SW 1271 (cell line): Measurements from ENCODE around the gene BIRC5.
"Not testable (repeated sequence)": the region's sequence is repeated elsewhere in the genome, so short reads cannot be mapped to it uniquely, and the experiment has no call there.

ENCODE experiments used
- DNase-seq, 2 experiments: peaks; one replicate each; lab custom pipeline; 2025; lab: John Stamatoyannopoulos, UW

The BIRC5 gene

DNA sequence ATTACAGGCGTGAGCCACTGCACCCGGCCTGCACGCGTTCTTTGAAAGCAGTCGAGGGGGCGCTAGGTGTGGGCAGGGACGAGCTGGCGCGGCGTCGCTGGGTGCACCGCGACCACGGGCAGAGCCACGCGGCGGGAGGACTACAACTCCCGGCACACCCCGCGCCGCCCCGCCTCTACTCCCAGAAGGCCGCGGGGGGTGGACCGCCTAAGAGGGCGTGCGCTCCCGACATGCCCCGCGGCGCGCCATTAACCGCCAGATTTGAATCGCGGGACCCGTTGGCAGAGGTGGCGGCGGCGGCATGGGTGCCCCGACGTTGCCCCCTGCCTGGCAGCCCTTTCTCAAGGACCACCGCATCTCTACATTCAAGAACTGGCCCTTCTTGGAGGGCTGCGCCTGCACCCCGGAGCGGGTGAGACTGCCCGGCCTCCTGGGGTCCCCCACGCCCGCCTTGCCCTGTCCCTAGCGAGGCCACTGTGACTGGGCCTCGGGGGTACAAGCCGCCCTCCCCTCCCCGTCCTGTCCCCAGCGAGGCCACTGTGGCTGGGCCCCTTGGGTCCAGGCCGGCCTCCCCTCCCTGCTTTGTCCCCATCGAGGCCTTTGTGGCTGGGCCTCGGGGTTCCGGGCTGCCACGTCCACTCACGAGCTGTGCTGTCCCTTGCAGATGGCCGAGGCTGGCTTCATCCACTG, at the start of gene BIRC5:
Gene BIRC5, plus strand, starts transcription at position 238 of the 690 bp plus-strand sequence. Its CDS starts 64 bp downstream, at position 302.
- DNase-seq: peak; percentile 52 to 83

DNA sequence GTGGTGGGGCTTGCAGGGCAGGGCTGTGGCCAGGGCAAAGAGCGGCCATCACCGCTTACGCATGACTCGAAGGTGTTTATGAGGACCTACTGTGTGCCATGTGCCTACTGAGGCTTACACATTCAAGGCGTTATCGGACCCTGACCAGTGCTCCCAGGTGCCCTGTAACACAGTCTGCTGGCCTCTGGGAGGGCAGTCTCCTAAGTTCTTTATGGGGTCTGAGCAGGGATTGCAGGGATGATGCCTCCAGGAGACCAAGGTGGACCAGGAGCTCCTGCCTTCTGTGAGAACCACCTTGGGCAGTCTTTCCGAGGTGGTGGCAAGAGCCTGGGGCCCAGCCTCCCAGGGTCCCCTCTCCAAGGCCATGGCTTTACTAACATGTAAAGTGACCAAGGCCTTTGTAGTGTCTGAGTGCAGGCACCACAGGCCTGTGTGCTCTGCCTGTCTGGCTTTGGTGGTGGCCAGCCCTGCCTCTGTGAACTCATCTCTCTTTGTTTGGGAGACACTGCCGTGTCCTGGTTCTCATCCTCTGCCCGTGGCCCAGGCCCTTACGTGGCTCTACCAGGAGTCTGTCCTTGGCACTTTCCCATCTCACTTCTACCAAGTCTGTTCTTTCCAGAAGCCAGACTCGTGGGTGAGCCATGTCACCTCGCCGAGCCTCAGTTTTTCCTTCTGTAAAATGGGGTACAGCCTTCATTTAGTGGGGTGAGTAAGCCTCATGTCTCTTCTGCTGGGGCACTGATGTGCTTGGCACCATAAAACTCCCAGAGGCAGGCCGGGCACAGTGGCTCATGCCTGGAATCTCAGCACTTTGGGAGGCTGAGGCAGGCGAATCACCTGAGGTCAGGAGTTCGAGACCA, 49.1 kb upstream of the BIRC5 start:
- DNase-seq: no peak

DNA sequence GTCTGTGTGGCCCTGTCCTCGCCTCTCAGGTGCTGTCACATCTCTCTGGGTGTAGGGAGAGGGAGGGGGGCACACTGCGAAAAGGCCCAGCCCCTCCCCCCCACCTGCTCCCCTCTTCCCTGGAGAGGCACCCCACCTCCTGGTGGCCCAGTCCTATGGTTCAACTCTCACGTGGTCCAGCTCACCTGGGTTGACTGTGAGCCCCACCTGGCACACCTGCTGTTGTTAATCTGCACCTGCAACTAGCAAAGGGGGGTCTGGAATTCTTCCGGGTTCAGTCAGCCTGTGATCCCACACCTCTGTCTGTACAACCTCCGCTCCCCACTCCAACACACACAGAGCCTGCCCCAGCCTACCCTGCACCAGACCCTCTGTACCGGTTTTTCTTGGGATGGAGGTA, 47.6 kb upstream of the BIRC5 start:
- DNase-seq: no peak

DNA sequence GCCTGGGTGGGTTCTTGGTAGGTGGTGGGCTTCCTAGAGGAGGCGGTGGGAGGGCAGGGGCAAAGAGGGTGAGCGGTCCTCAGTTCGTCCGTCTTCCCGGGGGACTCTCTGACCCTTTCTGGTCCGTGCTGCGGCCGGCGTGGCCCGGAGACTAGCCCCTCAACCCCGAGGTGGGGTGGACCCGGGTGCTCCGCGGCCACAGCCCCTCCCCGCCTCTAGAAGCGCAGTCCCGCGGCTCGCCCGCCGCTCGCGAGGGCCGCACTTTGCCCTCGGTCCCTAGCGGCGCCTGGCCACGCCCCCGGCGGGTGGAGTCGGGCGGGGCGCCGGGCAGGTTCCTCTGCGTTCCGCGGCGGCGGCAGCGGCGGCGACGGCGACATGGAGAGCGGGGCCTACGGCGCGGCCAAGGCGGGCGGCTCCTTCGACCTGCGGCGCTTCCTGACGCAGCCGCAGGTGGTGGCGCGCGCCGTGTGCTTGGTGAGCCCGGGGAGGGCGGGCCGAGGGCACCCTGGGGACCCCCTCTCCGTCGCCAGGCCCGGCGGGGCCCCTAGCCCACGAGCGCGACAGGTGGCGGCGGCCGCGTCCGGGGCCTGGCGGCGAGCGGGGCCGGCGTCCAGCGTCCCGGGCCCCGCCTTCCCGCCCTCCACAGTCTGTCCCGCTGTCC, 45.7 kb upstream of the BIRC5 start, which contains the start of gene SYNGR2:
Gene SYNGR2, plus strand, starts transcription at position 340 of the 661 bp plus-strand sequence. Its CDS starts 36 bp downstream, at position 376.
- DNase-seq: peak; percentile 51 to 72

DNA sequence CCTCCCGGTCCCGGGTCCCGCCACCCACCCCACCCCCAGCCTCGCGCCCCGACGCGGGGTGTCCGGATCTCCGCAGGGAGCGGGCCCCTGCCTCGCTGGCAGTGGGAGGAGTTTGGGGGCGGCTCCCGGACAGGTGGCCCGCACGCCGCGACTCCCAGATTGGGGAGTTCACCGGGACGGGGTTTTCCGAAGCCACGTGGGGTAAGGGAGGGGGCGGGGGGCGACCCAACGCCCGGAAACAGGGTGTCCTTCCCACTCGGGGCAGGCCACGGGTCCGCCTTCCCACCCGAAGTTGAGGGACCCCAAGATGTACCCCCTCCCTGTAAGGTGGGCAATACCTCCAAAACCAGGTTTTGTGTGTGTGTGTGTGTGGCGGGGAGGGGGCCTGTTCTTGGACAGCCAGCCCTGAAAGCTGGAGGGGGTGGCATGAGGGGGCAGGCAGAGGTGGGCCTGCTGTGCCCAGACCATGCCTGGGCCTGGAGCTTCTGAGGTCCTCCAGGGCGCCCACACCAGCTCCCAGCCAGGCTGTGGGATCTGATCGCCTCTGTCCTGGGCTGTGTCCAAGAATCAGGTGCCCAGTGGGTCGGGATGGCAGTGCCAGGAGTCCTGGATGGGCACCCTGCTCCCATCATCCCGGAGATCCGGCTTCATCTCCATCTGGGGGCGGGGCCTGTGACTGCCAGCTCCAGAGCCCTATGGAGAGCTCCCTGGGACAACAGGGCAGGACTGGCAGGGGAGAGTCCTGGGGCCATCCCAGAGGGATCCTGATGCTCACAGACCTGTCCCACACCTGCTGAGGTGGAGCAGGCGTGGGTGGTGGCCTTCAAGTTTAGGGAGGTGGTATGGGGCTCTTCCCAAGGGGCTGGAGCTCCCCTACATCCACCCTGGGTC, 44.9 kb upstream of the BIRC5 start:
- DNase-seq: peak; percentile 52 to 75

DNA sequence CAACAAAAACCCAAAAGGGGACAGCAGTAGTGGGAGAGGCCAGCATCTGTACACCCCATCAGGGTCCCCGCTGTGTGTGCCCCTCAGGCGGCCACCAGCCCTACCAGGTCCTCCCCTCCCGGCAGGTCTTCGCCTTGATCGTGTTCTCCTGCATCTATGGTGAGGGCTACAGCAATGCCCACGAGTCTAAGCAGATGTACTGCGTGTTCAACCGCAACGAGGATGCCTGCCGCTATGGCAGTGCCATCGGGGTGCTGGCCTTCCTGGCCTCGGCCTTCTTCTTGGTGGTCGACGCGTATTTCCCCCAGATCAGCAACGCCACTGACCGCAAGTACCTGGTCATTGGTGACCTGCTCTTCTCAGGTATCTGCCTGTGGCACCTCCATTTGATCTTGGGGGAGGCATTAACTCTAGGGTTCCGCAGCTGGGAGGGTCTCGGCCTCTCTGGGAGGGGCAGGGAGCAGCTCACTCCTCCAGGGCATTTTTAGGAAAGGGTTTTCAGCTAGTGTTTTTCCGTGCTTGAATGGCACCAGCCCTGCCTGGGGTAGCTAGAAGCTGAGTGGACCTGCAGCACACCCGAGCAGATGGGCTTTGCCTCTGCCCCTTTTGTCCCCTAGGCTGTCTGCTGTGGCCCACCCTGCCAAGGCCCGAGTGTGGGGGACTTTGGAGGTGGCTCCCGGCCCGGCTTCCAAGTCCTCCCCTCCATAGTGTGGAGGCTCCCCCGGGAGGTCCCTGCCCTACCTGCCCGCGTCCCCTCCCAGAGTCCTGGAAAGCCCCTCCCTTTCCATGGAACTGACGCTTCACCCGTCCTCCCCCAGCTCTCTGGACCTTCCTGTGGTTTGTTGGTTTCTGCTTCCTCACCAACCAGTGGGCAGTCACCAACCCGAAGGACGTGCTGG, 43.1 kb upstream of the BIRC5 start:
- no peak for DNase-seq

DNA sequence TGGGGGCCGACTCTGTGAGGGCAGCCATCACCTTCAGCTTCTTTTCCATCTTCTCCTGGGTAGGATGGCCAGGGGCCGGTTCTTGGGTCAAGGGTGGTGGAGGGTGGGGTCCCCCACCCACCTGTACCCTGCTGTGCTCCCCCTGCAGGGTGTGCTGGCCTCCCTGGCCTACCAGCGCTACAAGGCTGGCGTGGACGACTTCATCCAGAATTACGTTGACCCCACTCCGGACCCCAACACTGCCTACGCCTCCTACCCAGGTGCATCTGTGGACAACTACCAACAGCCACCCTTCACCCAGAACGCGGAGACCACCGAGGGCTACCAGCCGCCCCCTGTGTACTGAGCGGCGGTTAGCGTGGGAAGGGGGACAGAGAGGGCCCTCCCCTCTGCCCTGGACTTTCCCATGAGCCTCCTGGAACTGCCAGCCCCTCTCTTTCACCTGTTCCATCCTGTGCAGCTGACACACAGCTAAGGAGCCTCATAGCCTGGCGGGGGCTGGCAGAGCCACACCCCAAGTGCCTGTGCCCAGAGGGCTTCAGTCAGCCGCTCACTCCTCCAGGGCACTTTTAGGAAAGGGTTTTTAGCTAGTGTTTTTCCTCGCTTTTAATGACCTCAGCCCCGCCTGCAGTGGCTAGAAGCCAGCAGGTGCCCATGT, 42.3 kb upstream of the BIRC5 start:
- not testable (repeated sequence) for DNase-seq

DNA sequence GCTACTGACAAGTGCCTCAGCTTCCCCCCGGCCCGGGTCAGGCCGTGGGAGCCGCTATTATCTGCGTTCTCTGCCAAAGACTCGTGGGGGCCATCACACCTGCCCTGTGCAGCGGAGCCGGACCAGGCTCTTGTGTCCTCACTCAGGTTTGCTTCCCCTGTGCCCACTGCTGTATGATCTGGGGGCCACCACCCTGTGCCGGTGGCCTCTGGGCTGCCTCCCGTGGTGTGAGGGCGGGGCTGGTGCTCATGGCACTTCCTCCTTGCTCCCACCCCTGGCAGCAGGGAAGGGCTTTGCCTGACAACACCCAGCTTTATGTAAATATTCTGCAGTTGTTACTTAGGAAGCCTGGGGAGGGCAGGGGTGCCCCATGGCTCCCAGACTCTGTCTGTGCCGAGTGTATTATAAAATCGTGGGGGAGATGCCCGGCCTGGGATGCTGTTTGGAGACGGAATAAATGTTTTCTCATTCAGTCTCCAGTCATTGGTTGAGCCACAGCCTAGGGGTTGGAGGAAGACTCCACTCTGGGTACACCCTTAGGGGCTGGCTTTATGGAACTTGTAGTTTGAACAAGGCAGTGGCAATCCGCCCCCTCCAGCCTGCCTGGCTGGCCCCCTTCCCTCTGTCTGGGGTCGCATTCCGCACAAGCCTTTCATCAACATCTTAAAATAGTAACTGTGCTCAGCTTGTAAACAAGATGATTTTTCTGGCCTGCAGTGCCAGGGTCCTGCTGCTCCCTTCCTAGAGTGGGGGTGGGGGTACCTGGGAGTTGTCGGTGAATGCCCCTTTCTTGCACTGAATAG, 41.6 kb upstream of the BIRC5 start:
- no peak for DNase-seq

DNA sequence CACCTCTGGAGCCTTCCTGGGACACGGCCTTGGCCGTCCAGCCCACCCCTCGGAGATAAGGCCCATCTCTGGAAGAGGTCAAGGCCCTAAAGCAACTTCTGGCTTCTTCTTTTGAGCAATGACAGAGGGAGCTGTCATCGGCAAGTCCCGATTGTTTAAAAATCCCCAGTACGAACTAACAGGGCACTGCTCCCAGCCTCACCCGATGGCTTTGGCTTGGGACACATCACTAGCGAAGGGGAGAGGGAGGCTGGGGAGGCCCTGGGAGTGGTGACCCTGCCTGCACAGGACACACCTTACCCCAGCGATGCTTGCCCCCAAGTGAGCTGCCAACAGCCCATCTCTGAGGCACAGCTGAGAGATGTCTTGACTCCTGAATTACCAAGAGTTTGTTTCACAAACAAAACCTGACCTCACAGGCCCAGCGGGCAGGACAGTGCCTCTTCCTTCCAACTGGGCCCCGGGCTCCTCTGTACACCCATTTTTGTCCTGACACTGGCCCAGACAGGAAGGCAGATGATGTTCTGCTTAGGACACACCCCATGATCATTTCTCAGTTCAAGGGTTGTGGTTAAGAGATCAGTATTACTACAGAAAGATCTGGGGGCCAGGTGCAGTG, 40.8 kb upstream of the BIRC5 start:
- DNase-seq: no peak

DNA sequence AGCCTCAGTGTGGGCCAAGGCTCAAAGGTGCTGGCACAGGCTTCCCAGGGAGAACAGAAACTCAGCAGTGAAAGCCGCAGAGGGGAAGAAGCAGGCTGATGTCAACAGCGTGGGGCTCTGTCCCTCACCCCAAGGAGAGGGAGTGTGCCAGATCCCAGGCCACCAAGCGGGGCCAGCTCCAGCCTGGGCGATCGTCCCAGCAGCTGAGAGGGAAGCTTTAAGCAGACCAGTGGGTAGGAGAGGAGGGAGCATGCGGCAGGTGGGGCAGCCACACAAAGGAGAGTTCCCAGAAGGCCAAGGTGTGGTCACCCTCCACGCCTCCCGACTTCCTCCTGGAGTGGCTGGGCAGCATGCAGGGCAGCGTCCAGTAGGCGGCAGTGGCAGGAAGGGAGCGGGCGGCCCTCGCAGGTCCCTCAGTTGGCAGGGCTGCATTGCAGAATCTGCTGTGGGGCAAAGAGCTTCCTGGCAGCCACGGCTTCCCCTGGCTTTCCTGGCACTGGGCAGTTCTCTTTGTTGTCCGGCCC, 39.6 kb upstream of the BIRC5 start:
- DNase-seq: no peak

DNA sequence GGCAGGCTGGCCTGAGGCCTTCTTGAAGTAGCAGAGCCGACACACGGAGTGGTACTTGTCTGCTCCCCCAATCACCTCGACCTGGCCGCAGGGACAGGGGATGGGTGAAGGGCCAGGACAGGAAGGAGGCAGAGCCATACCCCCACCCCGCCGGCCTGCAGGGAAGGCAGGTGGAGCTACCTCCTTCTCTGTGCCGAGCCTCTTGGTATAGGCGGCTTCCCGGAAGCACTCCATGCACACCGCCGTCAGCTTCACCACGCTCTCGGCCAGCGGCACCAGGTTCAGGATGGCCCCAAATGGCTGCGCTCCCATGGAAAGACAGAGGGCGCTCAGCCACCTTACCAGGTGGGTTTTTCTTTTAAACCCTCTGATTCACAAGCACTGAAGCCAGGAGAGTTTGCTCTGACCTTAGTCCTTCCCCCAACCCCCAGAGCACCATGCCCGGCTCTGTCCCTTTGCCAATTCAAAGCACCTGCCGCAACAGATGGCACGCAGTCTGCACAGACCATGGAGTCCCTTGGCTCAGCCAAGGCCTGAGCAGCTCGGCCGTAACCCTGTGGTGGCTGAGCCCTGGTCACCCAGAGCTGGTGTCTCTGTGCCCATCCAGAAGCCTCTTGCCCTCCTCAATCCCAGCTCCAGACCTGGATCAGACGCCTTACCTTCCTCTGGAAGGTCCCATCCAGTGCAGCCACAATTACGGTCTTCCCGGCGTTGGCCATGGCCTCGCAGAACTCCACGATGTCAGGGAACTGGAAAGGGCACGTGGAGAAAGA, 39.0 kb upstream of the BIRC5 start:
- no peak for DNase-seq

DNA sequence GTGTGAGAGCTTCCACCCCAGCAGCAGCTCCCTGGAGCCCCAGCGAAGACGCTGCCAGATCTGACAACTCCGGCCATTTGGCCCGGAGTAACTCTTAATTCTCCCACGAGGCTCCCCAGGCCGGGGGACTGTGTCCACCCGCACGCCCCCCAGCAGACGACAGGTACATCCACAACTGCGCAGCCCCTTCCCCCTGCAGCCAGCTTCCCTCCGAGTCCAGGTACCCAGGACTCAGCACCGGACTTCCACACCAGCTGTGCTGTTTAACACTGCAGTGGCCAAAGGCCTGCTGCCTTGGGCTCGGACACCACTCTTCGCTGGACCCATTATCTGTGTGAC, 38.4 kb upstream of the BIRC5 start:
- DNase-seq: no peak

DNA sequence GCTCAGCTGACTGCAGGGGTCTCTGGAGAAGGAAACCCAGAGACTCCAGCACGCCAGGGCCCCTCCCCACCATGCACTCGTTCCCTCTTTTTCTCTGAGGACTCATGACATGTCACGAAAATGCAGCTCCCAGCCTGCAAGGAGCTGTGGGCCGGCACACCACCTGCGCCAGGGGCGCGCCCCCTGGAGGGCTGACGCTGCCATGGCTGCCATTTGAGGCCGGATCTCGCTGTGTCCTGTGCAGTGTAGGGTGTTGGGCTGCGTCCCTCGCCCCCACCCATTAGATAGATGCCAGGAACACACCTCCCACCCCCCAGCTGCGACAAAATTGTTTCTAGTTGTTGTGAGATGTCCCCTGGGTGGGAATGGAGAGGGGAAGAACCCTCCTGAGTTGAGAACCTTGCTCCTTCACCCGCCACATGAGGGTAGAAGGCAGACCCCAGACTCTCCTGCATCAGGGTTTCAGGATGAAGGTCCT, 37.5 kb upstream of the BIRC5 start:
- DNase-seq: peak in 1 of 2 experiments; percentile 22

DNA sequence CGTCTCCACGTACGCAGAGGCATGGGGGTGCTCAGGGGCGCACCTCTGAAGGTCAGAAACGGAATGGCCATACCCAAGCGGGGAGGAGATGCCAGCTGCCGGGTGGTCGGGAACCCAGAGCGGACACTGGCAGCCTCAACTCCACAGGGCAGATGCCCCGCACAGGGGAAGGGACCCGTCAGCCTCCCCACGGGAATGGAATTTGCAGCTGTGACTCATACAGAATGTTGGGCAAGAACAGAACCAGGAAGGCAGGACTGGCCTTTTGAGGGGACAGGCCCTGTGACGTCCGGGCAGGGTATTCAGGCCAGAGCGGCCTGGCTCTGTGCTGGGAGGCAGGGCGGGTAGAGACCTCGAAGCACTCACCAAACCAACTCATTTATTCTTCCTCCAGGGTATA, 34.7 kb upstream of the BIRC5 start:
- DNase-seq: no peak

DNA sequence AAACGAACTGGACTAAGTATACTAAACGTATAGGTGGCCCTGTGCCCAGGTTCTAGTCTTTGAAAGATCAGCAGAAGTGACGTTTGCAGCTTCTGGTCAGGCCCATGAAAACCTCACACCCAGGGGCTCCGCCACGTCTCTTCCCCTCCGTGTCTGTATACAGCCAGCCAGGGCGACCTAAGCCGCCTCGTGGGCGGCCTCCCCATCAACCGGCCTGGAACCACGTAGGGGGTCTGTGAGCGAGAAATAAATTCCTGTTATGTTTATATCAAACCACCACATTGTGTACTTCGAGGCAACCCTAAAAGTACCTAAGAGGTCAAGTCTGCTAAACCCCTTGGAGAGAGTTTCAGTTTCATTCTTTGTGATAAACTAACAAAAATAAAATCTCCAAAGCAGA, 34.0 kb upstream of the BIRC5 start:
- no peak for DNase-seq

DNA sequence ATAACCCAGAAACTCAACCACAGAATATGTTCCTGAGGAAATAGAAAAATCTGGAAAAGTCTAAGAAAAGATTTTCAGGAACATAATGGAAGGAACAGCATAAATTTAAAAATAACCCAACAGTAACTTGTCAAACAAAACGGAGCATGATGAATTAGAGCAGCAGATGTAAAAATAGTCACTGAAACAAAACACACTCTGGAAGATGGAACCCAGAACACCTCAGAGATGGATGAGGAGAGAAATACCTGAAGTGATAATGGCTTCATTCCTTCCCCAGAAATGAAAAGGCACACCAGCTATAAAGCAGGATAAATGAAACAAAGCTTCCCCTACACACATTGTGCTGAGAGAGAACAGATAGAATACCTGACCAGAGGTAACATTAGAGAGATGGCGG, 33.5 kb upstream of the BIRC5 start:
- DNase-seq: no peak

DNA sequence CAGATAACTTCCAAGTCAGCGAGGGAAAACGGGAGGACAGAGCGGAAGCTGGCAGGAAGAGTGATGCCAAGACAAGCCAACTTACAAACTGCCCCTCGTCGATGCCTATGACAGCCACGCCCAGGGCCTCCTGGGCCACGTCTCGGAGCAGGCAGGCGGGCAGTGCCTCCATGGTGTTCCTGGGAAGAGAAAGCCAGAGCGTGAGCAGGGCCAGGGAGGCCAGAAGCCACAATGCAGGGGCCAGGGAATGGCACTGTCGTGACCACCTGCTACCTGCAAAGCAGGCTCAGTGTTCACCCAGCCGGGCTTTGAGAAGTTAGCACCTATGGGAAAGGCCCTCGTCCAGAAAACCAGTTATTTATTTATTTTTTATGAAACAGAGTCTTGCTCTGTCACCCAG, 31.5 kb upstream of the BIRC5 start:
- no peak for DNase-seq

DNA sequence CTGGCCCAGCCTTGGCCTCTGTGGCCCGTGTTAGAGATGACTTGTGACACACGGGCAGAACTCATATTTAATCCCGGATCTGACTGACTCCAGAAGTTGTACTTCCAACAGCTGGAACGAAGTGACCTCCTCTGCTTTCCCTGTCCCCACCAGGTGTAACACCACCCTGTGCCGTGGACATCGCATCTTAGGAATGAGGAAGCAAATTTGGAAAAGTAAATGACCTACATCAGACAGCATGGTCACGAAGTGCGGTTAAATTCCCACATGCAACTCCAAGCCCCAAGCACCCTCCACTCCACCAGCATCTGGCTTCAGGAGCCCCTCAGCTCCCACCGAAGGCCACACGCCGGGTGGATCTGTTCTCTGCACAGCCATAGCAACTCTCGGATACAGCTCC, 30.1 kb upstream of the BIRC5 start:
- DNase-seq: no peak
